Heart right ventricle (tissue), 16 donors: ENCODE measurements around the gene NHLRC4. TPM values are rescaled to one million over a fixed set of nuclear protein-coding genes. Genes with fewer than 3 reads are reported as not detected.

Source experiments
- ATAC-seq, 8 donors: fragments of 200-7000 bp; cut with Tn5 transposase; one replicate each; pipeline ENCODE4 v1.9.1; 2020; ENCODE audit warnings: mild to moderate bottlenecking in 8 of 8, moderate library complexity in 8 of 8, moderate number of reproducible peaks in 1 of 8
- DNase-seq, 2 donors: peaks; one replicate each; pipeline ENCODE4 v3.0.0-alpha.2; 2020
- H3K27ac ChIP-seq, 10 donors: fragments of 200-600 bp; sonication (generic) in 2 of 10; one replicate each; pipeline versions ENCODE4 v1.5.0 to v1.8.0; 2020 to 2022; ENCODE audit warnings: mild to moderate bottlenecking in 3 of 10
- H3K27me3 ChIP-seq, 7 donors: fragments of 200-600 bp; one replicate each; pipeline ENCODE4 v1.8.0; 2021 to 2022; ENCODE audit warnings: mild to moderate bottlenecking in 2 of 7
- H3K36me3 ChIP-seq, 9 donors: fragments of 200-600 bp; sonication (generic) in 1 of 9; one replicate each; pipeline versions ENCODE4 v1.5.0 to v1.8.0; 2020 to 2022; ENCODE audit warnings: mild to moderate bottlenecking in 2 of 9
- H3K4me1 ChIP-seq, 9 donors: fragments of 200-600 bp; sonication (generic) in 1 of 9; one replicate each; pipeline versions ENCODE4 v1.5.0 to v1.8.0; 2020 to 2022; ENCODE audit warnings: mild to moderate bottlenecking in 4 of 9
- H3K4me3 ChIP-seq, 10 donors: fragments of 200-600 bp; sonication (generic) in 2 of 10; one replicate each; pipeline versions ENCODE4 v1.5.0 to v1.8.0; 2020 to 2022; ENCODE audit warnings: mild to moderate bottlenecking in 7 of 10, moderate library complexity in 2 of 10
- H3K9me3 ChIP-seq, 11 donors: fragments of 200-600 bp in 10 of 11; sonication (generic) in 2 of 11; one replicate each; pipeline versions ENCODE4 v1.5.0 to v1.8.0; 2013 to 2022; ENCODE audit warnings: mild to moderate bottlenecking in 2 of 11, control low read depth in 1 of 11, moderate library complexity in 1 of 11
- WGBS, 2 donors: extraction: QIAGEN DNeasy Blood & Tissue Kit; methylation state at CpG; one replicate each; pipeline ENCODE4 v1.1.7; 2013; ENCODE audit warnings: inconsistent platforms in 1 of 2; 5-methylcytosine and 5-hydroxymethylcytosine counted together
- intact Hi-C, 10 donors: fragments of 100-400 bp; cut with DNase I; formaldehyde crosslinking; loops; one replicate each; pipeline versions ENCODE4 v1.11.1 to v1.14.2; 2022
- polyA plus RNA-seq, 2 donors: library from polyadenylated mRNA; stranded (reverse); fragments of 200-250 nt; gene quantifications; one replicate each; pipeline ENCODE4 v1.2.3, GENCODE V29; 2013
- total RNA-seq, 10 donors: library from RNA; stranded (reverse); fragmentation: NEBNext Ultra II Directional in 3 of 10; extraction: Animal tissue kit (Norgen Biotek cat#: 25700) in 3 of 10; gene quantifications; one replicate each; pipeline versions ENCODE4 v1.2.1 to v1.2.4, GENCODE V29; 2021 to 2023
- TF ChIP-seq, protein P1 (sequence below), 9 donors: fragments of 200-600 bp; sonication (generic) in 2 of 9; IDR thresholded peaks; one replicate each; pipeline versions ENCODE4 v1.5.0 to v1.8.0; 2021 to 2022; ENCODE audit warnings: antibody characterized with exemption in 9 of 9, mild to moderate bottlenecking in 5 of 9, moderate library complexity in 1 of 9
- donor health status: Arrhythmogenic right ventricular cardiomyopathy.
- donor health status: ischemic (EF 13 %, LVEDD 7.1; RV severe dilation, severe dysfunction).
- donor health status: healthy with polysubstance abuse.
- donor health status: DM: no; HTN: yes; CAD: no.
- donor health status: DM: no; HTN: no; CAD: no.
- donor health status: ischemic (EF 25% LVEDD 6.9; RV normal size, moderate dysfunction).
- donor health status: ischemic (EF 25% LVEDD 5.7; RV mildly dilated, moderate dysfunction).
- donor health status: healthy.
- donor health status: DM: yes; HTN: yes; CAD: no.
- donor health status: Ischemic cardiomyopathy.
- donor health status: ischemic (EF 35%, LVEDD 5.7; RV mildly dilated, moderate dysfunction).
- donor health status: nonischemic (EF 11% LVEDD 7.7; RV severe dilation, severe dysfunction).
- donor health status: DM: yes; HTN: yes; CAD: no.
- donor health status: PGD.
- donor health status: ischemic (EF 29% LVEDD 5.4; RV normal size, mild dysfunction).
- donor health status: nonischemic (EF 23%, LVEDD 6.1; RV moderate dilation, normal function).

NHLRC4 gene
- total and polyA plus RNA-seq, 12 donors, result 0.12 to 0.75 (median 0.54) TPM; not detected in 2

DNA sequence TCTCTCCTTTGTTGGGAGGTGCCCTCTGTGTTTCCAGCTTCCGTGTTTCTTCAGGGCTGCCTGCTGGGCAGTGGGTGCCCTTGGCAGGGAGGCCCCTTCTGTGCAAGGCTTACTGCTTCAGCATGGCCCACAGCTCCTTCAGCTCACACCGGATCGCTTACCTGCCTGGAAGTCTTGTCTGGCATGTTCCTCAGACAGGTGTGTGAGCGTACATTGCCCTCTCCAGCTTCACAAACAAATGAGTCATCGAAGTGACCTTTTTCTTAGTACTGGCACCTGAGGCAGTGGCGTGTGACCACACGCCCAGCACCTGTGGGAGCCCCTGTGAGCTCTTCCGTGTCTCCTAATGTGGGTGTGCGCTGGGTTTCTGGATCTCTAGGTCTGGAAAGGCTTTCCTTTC lies 26.6 kb downstream of the NHLRC4 start:
- DNase-seq, result no peak
- Histone ChIP-seq H3K27ac (peak overlapping the region in 1 of 10 donors; percentile 24), H3K9me3 (no peaks in the 10 kb centered on the region), H3K4me1 (peaks cover 0 to 44% (median 24%) of the 10 kb centered on the region in 9 donors), H3K27me3 (no peaks in the 10 kb centered on the region), H3K36me3 (peaks cover 0 to 28% (median 0%) of the 10 kb centered on the region in 9 donors), H3K4me3 (no peak overlapping the region)
- no peak for ATAC-seq
- 92 to 93% methylated on average over 9 of the region's 9 CpGs for WGBS, 2 donors
- TF ChIP-seq, protein P1, sequence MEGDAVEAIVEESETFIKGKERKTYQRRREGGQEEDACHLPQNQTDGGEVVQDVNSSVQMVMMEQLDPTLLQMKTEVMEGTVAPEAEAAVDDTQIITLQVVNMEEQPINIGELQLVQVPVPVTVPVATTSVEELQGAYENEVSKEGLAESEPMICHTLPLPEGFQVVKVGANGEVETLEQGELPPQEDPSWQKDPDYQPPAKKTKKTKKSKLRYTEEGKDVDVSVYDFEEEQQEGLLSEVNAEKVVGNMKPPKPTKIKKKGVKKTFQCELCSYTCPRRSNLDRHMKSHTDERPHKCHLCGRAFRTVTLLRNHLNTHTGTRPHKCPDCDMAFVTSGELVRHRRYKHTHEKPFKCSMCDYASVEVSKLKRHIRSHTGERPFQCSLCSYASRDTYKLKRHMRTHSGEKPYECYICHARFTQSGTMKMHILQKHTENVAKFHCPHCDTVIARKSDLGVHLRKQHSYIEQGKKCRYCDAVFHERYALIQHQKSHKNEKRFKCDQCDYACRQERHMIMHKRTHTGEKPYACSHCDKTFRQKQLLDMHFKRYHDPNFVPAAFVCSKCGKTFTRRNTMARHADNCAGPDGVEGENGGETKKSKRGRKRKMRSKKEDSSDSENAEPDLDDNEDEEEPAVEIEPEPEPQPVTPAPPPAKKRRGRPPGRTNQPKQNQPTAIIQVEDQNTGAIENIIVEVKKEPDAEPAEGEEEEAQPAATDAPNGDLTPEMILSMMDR (IDR thresholded peaks at IDR 0.05), result no peak
- intact Hi-C loops, result loop anchor here in 2 of 10 donors (5.0 kb wide), 2 partner anchors 39 to 44 kb away; partner anchors contain the start of genes METTL26 (in 1 of the 2) and WFIKKN1 (in 1 of the 2)

DNA sequence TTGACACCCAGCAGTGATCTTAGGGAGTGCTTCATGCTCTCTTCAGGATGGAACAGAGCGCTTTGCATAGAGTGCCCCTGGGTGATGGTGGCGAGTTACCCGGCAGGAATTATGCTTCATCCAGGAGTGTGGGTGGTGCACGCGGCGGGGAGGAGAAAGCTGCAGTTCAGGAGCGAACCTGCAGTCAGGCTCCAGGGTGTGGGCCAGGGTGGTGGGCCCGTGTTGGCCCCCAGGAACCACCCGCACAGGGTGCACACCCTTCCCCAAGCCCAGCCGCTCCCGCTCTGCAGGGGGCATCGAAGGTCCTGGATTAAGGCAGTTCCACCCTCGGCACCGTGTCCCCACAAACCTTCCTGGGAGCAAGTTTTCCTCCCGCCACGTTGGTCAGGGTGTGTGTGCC lies 27.0 kb downstream of the NHLRC4 start:
- no peak for ATAC-seq
- H3K36me3 ChIP-seq, result peaks cover 0 to 32% (median 0%) of the 10 kb centered on the region in 9 donors
- H3K27me3 ChIP-seq, result no peaks in the 10 kb centered on the region
- no peak for DNase-seq
- intact Hi-C loops, result loop anchor here in 2 of 10 donors (5.0 kb wide), 2 partner anchors 38 to 43 kb away; partner anchors contain the start of genes METTL26 (in 1 of the 2) and WFIKKN1 (in 1 of the 2)
- peak overlapping the region in 1 of 10 donors; percentile 24 for H3K27ac ChIP-seq
- no peak overlapping the region for H3K4me3 ChIP-seq
- H3K4me1 ChIP-seq, result peaks cover 0 to 41% (median 20%) of the 10 kb centered on the region in 9 donors
- TF ChIP-seq, protein P1 (IDR thresholded peaks at IDR 0.05), result no peak
- H3K9me3 ChIP-seq, result no peaks in the 10 kb centered on the region
- 90 to 92% methylated on average over 16 of the region's 16 CpGs for WGBS, 2 donors

DNA sequence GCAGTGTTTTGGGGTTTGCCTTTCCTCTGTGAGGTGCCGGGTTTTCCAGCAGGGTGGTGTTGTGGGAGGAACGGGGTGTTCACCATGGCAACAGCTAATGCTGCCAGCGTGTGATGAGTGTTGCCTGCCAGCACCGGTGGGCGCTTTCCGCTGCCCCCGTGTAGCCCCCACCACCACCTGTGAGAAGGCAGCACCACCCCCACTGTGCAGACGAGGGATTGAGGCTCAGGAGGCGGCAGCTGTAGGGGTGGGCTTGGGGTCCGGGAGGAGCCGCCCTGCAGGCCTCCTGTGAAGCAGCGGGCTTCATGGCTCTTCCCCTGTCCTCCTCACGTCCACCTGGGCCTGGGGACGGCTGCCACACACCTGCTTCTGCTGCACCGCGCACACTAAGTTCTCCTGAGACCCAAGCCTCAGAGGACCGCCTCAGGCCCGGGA lies 28.3 kb downstream of the NHLRC4 start:
- Histone ChIP-seq H3K27ac (no peak overlapping the region), H3K4me3 (no peak overlapping the region), H3K9me3 (no peaks in the 10 kb centered on the region), H3K36me3 (peaks cover 0 to 38% (median 3%) of the 10 kb centered on the region in 9 donors), H3K4me1 (peaks cover 0 to 41% (median 19%) of the 10 kb centered on the region in 9 donors), H3K27me3 (no peaks in the 10 kb centered on the region)
- TF ChIP-seq, protein P1 (IDR thresholded peaks at IDR 0.05), result no peak
- intact Hi-C loops, result no loop called here
- 92 to 93% methylated on average over 18 of the region's 18 CpGs for WGBS, 2 donors
- ATAC-seq (no peak), DNase-seq (no peak)

DNA sequence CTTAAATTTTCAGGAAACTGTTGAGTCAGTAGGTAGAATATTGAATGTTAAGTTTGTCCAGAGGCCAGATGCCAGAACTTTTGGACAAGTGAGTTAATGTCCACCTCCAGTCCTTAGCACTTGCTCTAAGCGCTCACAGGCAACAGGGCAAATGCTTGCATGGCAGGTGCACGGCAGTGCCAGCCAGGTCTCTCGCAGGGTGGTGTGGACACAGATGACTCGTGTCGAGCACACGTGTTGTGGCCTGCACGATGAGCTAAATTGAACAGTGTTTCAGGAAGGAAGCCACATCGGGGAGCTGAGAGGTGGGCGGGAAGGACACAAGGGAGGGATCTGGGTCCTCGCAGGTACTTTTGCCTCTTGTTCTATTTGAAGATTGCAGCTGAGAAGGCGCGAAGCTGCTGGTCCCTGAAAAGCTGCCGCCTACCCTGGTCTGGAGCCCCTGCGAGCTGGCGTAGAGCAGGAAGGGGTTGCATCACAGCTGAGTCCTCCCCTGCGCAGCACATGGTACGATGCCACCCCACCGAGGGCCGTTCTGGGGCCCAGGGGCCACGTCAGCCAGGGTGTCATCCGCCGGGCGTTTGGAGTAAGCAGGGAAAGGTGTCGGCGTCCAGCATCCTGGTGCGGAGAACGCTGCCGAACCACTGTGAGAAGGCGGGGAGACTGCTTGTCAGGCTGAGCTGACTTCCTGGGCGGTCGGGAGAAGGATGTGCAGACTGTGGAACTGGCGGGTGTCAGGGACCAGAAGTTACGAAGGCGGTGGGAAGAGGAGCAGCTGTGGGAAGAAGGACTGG lies 29.3 kb downstream of the NHLRC4 start:
- intact Hi-C loops, result no loop called here
- Histone ChIP-seq H3K4me1 (peaks cover 0 to 39% (median 12%) of the 10 kb centered on the region in 9 donors), H3K9me3 (no peaks in the 10 kb centered on the region), H3K4me3 (no peak overlapping the region), H3K36me3 (peaks cover 0 to 38% (median 3%) of the 10 kb centered on the region in 9 donors), H3K27ac (no peak overlapping the region), H3K27me3 (no peaks in the 10 kb centered on the region)
- 87 to 92% methylated on average over 34 of the region's 34 CpGs for WGBS, 2 donors
- ATAC-seq, result no peak
- TF ChIP-seq, protein P1 (IDR thresholded peaks at IDR 0.05), result no peak
- no peak for DNase-seq
